Measurements from ENCODE around the gene BACH2.

DNA sequence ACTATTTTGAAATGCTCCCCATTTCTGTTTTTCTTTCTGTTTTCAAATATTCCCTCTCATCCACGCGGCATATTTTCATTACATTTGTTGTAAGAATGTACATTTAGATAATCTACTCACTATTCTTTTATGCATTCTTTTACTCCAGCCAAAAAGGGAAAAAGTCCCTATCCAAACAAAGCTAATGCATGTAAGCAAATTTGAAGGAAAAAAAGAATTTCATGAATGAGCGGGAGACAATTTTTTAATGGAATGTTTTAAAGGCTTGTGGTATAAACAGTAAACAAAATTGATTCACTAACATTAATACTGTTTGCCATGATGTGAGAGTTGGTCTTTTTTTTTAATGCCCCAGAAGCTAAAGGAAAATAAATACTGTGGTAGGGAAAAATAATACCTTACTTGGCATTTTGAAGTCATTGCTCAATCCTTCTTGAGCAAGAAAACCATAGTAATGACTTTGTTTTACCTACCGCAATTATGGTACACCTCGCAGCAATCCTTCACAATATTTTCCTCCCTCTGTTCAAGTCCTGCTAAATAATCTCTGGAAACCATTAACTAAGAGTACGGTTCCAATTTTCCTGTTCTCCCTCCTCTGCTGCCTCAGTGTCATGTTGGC, 79.0 kb downstream of the BACH2 start:
- TF ChIP-seq POLR2A (IDR thresholded peaks at IDR 0.05) = no peak
- TF ChIP-seq, protein P1, sequence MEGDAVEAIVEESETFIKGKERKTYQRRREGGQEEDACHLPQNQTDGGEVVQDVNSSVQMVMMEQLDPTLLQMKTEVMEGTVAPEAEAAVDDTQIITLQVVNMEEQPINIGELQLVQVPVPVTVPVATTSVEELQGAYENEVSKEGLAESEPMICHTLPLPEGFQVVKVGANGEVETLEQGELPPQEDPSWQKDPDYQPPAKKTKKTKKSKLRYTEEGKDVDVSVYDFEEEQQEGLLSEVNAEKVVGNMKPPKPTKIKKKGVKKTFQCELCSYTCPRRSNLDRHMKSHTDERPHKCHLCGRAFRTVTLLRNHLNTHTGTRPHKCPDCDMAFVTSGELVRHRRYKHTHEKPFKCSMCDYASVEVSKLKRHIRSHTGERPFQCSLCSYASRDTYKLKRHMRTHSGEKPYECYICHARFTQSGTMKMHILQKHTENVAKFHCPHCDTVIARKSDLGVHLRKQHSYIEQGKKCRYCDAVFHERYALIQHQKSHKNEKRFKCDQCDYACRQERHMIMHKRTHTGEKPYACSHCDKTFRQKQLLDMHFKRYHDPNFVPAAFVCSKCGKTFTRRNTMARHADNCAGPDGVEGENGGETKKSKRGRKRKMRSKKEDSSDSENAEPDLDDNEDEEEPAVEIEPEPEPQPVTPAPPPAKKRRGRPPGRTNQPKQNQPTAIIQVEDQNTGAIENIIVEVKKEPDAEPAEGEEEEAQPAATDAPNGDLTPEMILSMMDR (IDR thresholded peaks at IDR 0.05) = no peak
